Neuronal stem cell (in vitro differentiated cells): Measurements from ENCODE around the gene DLST.

Experiments
- DNase-seq: peaks from one replicate; pipeline ENCODE4 v3.0.0-alpha.2; 2013; ENCODE audit warnings: low spot score
- H2AFZ ChIP-seq: one replicate; pipeline ENCODE4 v1.6.1; 2013; ENCODE audit warnings: mild to moderate bottlenecking, low read length, inconsistent platforms
- H2AK5ac ChIP-seq: 2 replicates; pipeline ENCODE4 v1.6.1; 2013; ENCODE audit warnings: low read depth, mild to moderate bottlenecking, inconsistent platforms, low read length, moderate library complexity, mixed read lengths
- H2BK120ac ChIP-seq: 2 replicates; pipeline ENCODE4 v1.6.1; 2013; ENCODE audit warnings: low read depth, mild to moderate bottlenecking, inconsistent platforms, low read length, moderate library complexity, mixed read lengths
- H2BK12ac ChIP-seq: one replicate; pipeline ENCODE4 v1.6.1; 2013; ENCODE audit warnings: low read length, inconsistent platforms
- H2BK15ac ChIP-seq: 2 replicates; pipeline ENCODE4 v1.6.1; 2013; ENCODE audit warnings: mild to moderate bottlenecking, low read length, inconsistent platforms, mixed read lengths
- H2BK5ac ChIP-seq: one replicate; pipeline ENCODE4 v1.6.1; 2013; ENCODE audit warnings: inconsistent platforms, mild to moderate bottlenecking, low read length, moderate library complexity
- H3K14ac ChIP-seq: one replicate; pipeline ENCODE4 v1.6.1; 2013; ENCODE audit warnings: low read length, inconsistent platforms
- H3K18ac ChIP-seq: 2 replicates; pipeline ENCODE4 v1.6.1; 2013; ENCODE audit warnings: low read length, inconsistent platforms
- H3K23ac ChIP-seq: 2 replicates; pipeline ENCODE4 v1.6.1; 2013; ENCODE audit warnings: low read depth, mild to moderate bottlenecking, mixed read lengths, low read length, inconsistent platforms; ENCODE audit not compliant: poor library complexity
- H3K27ac ChIP-seq: replicated peaks from 3 replicates; pipeline ENCODE4 v1.5.1; 2013; ENCODE audit warnings: low read length, inconsistent platforms
- H3K27me3 ChIP-seq, 3 experiments: 2 replicates each; pipeline ENCODE4 v1.6.1; 2013; ENCODE audit warnings: low read length in 3 of 3, mild to moderate bottlenecking in 2 of 3, inconsistent platforms in 1 of 3, low read depth in 1 of 3, mixed read lengths in 1 of 3, moderate library complexity in 1 of 3; ENCODE audit not compliant: control insufficient read depth in 3 of 3, insufficient read depth in 3 of 3
- H3K36me3 ChIP-seq, 2 donors: replicated peaks in 1 of 2; 2 replicates each; pipeline ENCODE4 v1.6.1; 2013; ENCODE audit warnings: low read length in 2 of 2; ENCODE audit not compliant: control insufficient read depth in 2 of 2, insufficient read depth in 2 of 2
- H3K4ac ChIP-seq: 2 replicates; pipeline ENCODE4 v1.6.1; 2013; ENCODE audit warnings: inconsistent platforms, mild to moderate bottlenecking, low read length, moderate library complexity
- H3K4me1 ChIP-seq, 2 donors: 1 replicate in 1 of 2; 2 replicates in 1 of 2; pipeline ENCODE4 v1.6.1; 2013; ENCODE audit warnings: low read length in 2 of 2, low read depth in 1 of 2; ENCODE audit not compliant: control insufficient read depth in 2 of 2, insufficient read depth in 1 of 2
- H3K4me2 ChIP-seq: one replicate; pipeline ENCODE4 v1.6.1; 2013; ENCODE audit warnings: mild to moderate bottlenecking, low read length, inconsistent platforms; ENCODE audit not compliant: insufficient read depth, poor library complexity, severe bottlenecking
- H3K4me3 ChIP-seq, 2 donors: 2 replicates each; pipeline ENCODE4 v1.5.1; 2013; ENCODE audit warnings: low read length in 2 of 2, mild to moderate bottlenecking in 2 of 2, inconsistent platforms in 1 of 2, moderate library complexity in 1 of 2
- H3K79me1 ChIP-seq: one replicate; pipeline ENCODE4 v1.6.1; 2013; ENCODE audit warnings: low read depth, mild to moderate bottlenecking, inconsistent platforms, low read length, moderate library complexity
- H3K9ac ChIP-seq: one replicate; pipeline ENCODE4 v1.6.1; 2013; ENCODE audit warnings: mild to moderate bottlenecking, low read depth, low read length, inconsistent platforms; ENCODE audit not compliant: poor library complexity
- H3K9me3 ChIP-seq, 2 donors: replicated peaks in 1 of 2; 2 replicates each; pipeline versions ENCODE3 to v1.6.1; 2013; ENCODE audit warnings: low read length in 2 of 2, mild to moderate bottlenecking in 2 of 2, inconsistent platforms in 1 of 2, low read depth in 1 of 2, mixed read lengths in 1 of 2, moderate library complexity in 1 of 2; ENCODE audit not compliant: control insufficient read depth in 2 of 2, insufficient read depth in 1 of 2
- H4K8ac ChIP-seq: one replicate; pipeline ENCODE4 v1.6.1; 2013; ENCODE audit warnings: low read depth, mild to moderate bottlenecking, inconsistent platforms, low read length, moderate library complexity
- H4K91ac ChIP-seq: one replicate; pipeline ENCODE4 v1.6.1; 2013; ENCODE audit warnings: low read length, low read depth, mild to moderate bottlenecking, inconsistent platforms; ENCODE audit not compliant: poor library complexity
- WGBS, 2 donors: extraction: QIAGEN DNeasy Blood & Tissue Kit; methylation state at CpG; one replicate each; pipeline ENCODE4 v1.1.7; 2013; ENCODE audit warnings: missing lambda C conversion rate in 2 of 2, mixed read lengths in 1 of 2; ENCODE audit not compliant: insufficient read length in 2 of 2, insufficient replicate concordance in 1 of 2; ENCODE audit errors: extremely low coverage in 2 of 2; 5-methylcytosine and 5-hydroxymethylcytosine counted together

DLST gene

GRCh38 chr14:74856366-74856765 is 25.4 kb upstream of the DLST start:
- no peak overlapping the region for H2BK120ac ChIP-seq
- no peaks in the 10 kb centered on the region for H3K79me1 ChIP-seq
- no peaks in the 10 kb centered on the region for H3K27me3 ChIP-seq
- H3K4me1 ChIP-seq, result peaks cover 0 to 3% of the 10 kb centered on the region in 2 donors
- H2AK5ac ChIP-seq, result no peak overlapping the region
- no peak overlapping the region for H2BK5ac ChIP-seq
- H3K4me2 ChIP-seq, result no peak overlapping the region
- no peaks in the 10 kb centered on the region for H3K9me3 ChIP-seq
- no peak overlapping the region for H2AFZ ChIP-seq
- no peak overlapping the region for H3K14ac ChIP-seq
- no peaks in the 10 kb centered on the region for H3K36me3 ChIP-seq
- H3K23ac ChIP-seq, result no peak overlapping the region
- H2BK12ac ChIP-seq, result no peak overlapping the region
- no peak overlapping the region for H3K9ac ChIP-seq
- no peak overlapping the region for H3K27ac ChIP-seq
- H4K8ac ChIP-seq, result no peak overlapping the region
- H3K18ac ChIP-seq, result no peak overlapping the region
- no peak overlapping the region for H3K4me3 ChIP-seq
- no peak overlapping the region for H4K91ac ChIP-seq
- no peak overlapping the region for H2BK15ac ChIP-seq
- no CpG with 5 or more reads among the region's 1 CpG for WGBS, 2 donors
- DNase-seq, result no peak
- H3K4ac ChIP-seq, result no peak overlapping the region

GRCh38 chr14:74858022-74858421 is 23.7 kb upstream of the DLST start:
- Histone ChIP-seq H2BK5ac (no peak overlapping the region), H3K14ac (no peak overlapping the region), H3K79me1 (no peaks in the 10 kb centered on the region), H3K18ac (no peak overlapping the region), H4K91ac (no peak overlapping the region), H2BK120ac (no peak overlapping the region), H3K4me3 (no peak overlapping the region), H3K4me1 (peaks cover 0 to under 1% of the 10 kb centered on the region in 2 donors), H2BK12ac (no peak overlapping the region), H2AFZ (no peak overlapping the region), H4K8ac (no peak overlapping the region), H3K4me2 (no peak overlapping the region), H3K4ac (no peak overlapping the region), H3K9ac (no peak overlapping the region), H3K36me3 (no peaks in the 10 kb centered on the region), H3K23ac (no peak overlapping the region), H3K27me3 (no peaks in the 10 kb centered on the region), H2AK5ac (no peak overlapping the region), H3K27ac (no peak overlapping the region), H3K9me3 (no peaks in the 10 kb centered on the region), H2BK15ac (no peak overlapping the region)
- DNase-seq, result no peak
- WGBS, 2 donors, result no CpG with 5 or more reads among the region's 1 CpG

GRCh38 chr14:74859757-74860552 is 21.8 kb upstream of the DLST start:
- H2AK5ac ChIP-seq, result no peak overlapping the region
- no peak for DNase-seq
- no peaks in the 10 kb centered on the region for H3K9me3 ChIP-seq
- H3K18ac ChIP-seq, result no peak overlapping the region
- H2BK15ac ChIP-seq, result no peak overlapping the region
- H2AFZ ChIP-seq, result no peak overlapping the region
- no peak overlapping the region for H3K14ac ChIP-seq
- H4K91ac ChIP-seq, result no peak overlapping the region
- no peaks in the 10 kb centered on the region for H3K4me1 ChIP-seq
- H4K8ac ChIP-seq, result no peak overlapping the region
- H2BK5ac ChIP-seq, result no peak overlapping the region
- no peak overlapping the region for H3K23ac ChIP-seq
- H3K4me2 ChIP-seq, result no peak overlapping the region
- H3K27ac ChIP-seq, result no peak overlapping the region
- H3K36me3 ChIP-seq, result no peaks in the 10 kb centered on the region
- WGBS, 2 donors, result no CpG with 5 or more reads among the region's 10 CpGs
- no peak overlapping the region for H3K4ac ChIP-seq
- no peak overlapping the region for H3K9ac ChIP-seq
- peaks cover 0 to 3% (median 0%) of the 10 kb centered on the region in 3 experiments for H3K27me3 ChIP-seq
- no peak overlapping the region for H3K4me3 ChIP-seq
- no peak overlapping the region for H2BK12ac ChIP-seq
- no peak overlapping the region for H2BK120ac ChIP-seq
- H3K79me1 ChIP-seq, result no peaks in the 10 kb centered on the region

- WGBS, 2 donors, result no CpG with 5 or more reads among the region's 7 CpGs
- Histone ChIP-seq H3K14ac (no peak overlapping the region), H3K27ac (no peak overlapping the region), H3K4me1 (no peaks in the 10 kb centered on the region), H3K36me3 (no peaks in the 10 kb centered on the region), H2AFZ (no peak overlapping the region), H3K4me3 (no peak overlapping the region), H4K91ac (no peak overlapping the region), H3K9ac (no peak overlapping the region), H2BK15ac (no peak overlapping the region), H3K23ac (no peak overlapping the region), H3K4ac (no peak overlapping the region), H3K18ac (no peak overlapping the region), H2BK5ac (no peak overlapping the region), H4K8ac (no peak overlapping the region), H3K4me2 (no peak overlapping the region), H2BK120ac (no peak overlapping the region), H3K79me1 (no peaks in the 10 kb centered on the region), H3K27me3 (peaks cover 0 to 3% (median 0%) of the 10 kb centered on the region in 3 experiments), H3K9me3 (no peaks in the 10 kb centered on the region), H2BK12ac (no peak overlapping the region), H2AK5ac (no peak overlapping the region)
- DNase-seq, result peak; percentile 88
Measured at GRCh38 chr14:74860899-74861733, 20.6 kb upstream of the DLST start.
